Cardiac muscle cell (in vitro differentiated cells and primary cell): ENCODE measurements around the gene SDHAF3. TPM values are rescaled to one million over a fixed set of nuclear protein-coding genes. Genes with fewer than 3 reads are reported as not detected.

Experiments
- DNase-seq, 2 donors: peaks; one replicate each; pipeline versions ENCODE4 v3.0.0 to v3.0.0-alpha.2; 2010 to 2017; ENCODE audit warnings: low read depth in 1 of 2, low spot score in 1 of 2
- H3K27ac ChIP-seq: fragments of 200-600 bp; sonication (generic); 2 replicates; pipeline ENCODE4 v1.5.1; 2016
- H3K27me3 ChIP-seq: fragments of 200-600 bp; sonication (generic); 2 replicates; pipeline ENCODE4 v1.6.0; 2016; ENCODE audit warnings: control low read depth
- H3K36me3 ChIP-seq: fragments of 200-600 bp; sonication (generic); 2 replicates; pipeline ENCODE4 v1.5.1; 2016; ENCODE audit warnings: control low read depth
- H3K4me1 ChIP-seq: fragments of 200-600 bp; sonication (generic); 2 replicates; pipeline ENCODE4 v1.8.1; 2017; ENCODE audit warnings: low read depth, mild to moderate bottlenecking, mixed run types
- H3K4me3 ChIP-seq: fragments of 200-600 bp; sonication (generic); 2 replicates; pipeline ENCODE4 v1.5.1; 2016; ENCODE audit warnings: mild to moderate bottlenecking
- H3K9me3 ChIP-seq: fragments of 200-600 bp; sonication (generic); 2 replicates; pipeline ENCODE4 v1.5.1; 2017; ENCODE audit warnings: low read depth, mild to moderate bottlenecking, control low read depth
- CTCF ChIP-seq: IDR thresholded peaks from 2 replicates; pipeline ENCODE4 v1.5.1; 2012; ENCODE audit warnings: low read depth, mild to moderate bottlenecking, low read length
- polyA plus RNA-seq: library from polyadenylated mRNA; unstranded; fragments of >200 nt; fragmentation: Nextera tagmentation; extraction: Ambion mirVana; gene quantifications from 2 replicates; pipeline ENCODE4 v1.2.1, GENCODE V29; 2016
- total RNA-seq: library from RNA; depleted of rRNA; stranded (reverse); fragments of >200 nt; gene quantifications from 2 replicates; pipeline ENCODE4 v1.2.3, GENCODE V29; 2016

The SDHAF3 gene
- total and polyA plus RNA-seq, 2 experiments from 2014 or later, result 8.8 to 65.3 TPM

- no peaks in the 10 kb centered on the region for H3K9me3 ChIP-seq
- no peak for DNase-seq
- no peak for TF ChIP-seq CTCF
- no peak overlapping the region for H3K4me3 ChIP-seq
- H3K27me3 ChIP-seq, result no peaks in the 10 kb centered on the region
- no peak overlapping the region for H3K27ac ChIP-seq
- H3K36me3 ChIP-seq, result no peaks in the 10 kb centered on the region
- peaks cover 6% of the 10 kb centered on the region for H3K4me1 ChIP-seq
These were observed 11.2 kb downstream of the SDHAF3 start for GRCh38 chr7:97128736-97129135.

GRCh38 chr7:97130417-97131139, 13.1 kb downstream of the SDHAF3 start:
- Histone ChIP-seq H3K4me1 (peaks cover 6% of the 10 kb centered on the region), H3K27me3 (no peaks in the 10 kb centered on the region), H3K27ac (no peak overlapping the region), H3K9me3 (no peaks in the 10 kb centered on the region), H3K4me3 (no peak overlapping the region), H3K36me3 (no peaks in the 10 kb centered on the region)
- no peak for TF ChIP-seq CTCF
- DNase-seq, result peak in 1 of 2 donors; percentile 18

- TF ChIP-seq CTCF, result no peak
- no peak for DNase-seq
These were observed 15.7 kb downstream of the SDHAF3 start for GRCh38 chr7:97133159-97133558.

GRCh38 chr7:97138830-97139229, 21.3 kb downstream of the SDHAF3 start:
- Histone ChIP-seq H3K4me1 (no peaks in the 10 kb centered on the region), H3K4me3 (no peak overlapping the region), H3K27ac (no peak overlapping the region), H3K9me3 (no peaks in the 10 kb centered on the region), H3K36me3 (no peaks in the 10 kb centered on the region), H3K27me3 (no peaks in the 10 kb centered on the region)
- no peak for TF ChIP-seq CTCF
- no peak for DNase-seq

More at GRCh38 chr7:97133159-97133558, 15.7 kb downstream of the SDHAF3 start:
- no peaks in the 10 kb centered on the region for H3K27me3 ChIP-seq
- H3K4me3 ChIP-seq, result no peak overlapping the region
- H3K4me1 ChIP-seq, result no peaks in the 10 kb centered on the region
- no peaks in the 10 kb centered on the region for H3K9me3 ChIP-seq
- no peaks in the 10 kb centered on the region for H3K36me3 ChIP-seq
- H3K27ac ChIP-seq, result no peak overlapping the region

- DNase-seq, result peak in 1 of 2 donors; percentile 58
- no peaks in the 10 kb centered on the region for H3K36me3 ChIP-seq
- H3K4me3 ChIP-seq, result no peak overlapping the region
- no peak overlapping the region for H3K27ac ChIP-seq
- no peaks in the 10 kb centered on the region for H3K27me3 ChIP-seq
- TF ChIP-seq CTCF, result peak; percentile 45
- H3K4me1 ChIP-seq, result no peaks in the 10 kb centered on the region
- no peaks in the 10 kb centered on the region for H3K9me3 ChIP-seq
These were observed 27.6 kb downstream of the SDHAF3 start for GRCh38 chr7:97145068-97145467.
